IMR-90 (cell line): ENCODE data around the gene UCHL1. TPM values are rescaled to one million over a fixed set of nuclear protein-coding genes. Genes with fewer than 3 reads are reported as not detected.

Source experiments
- ATAC-seq: fragments of 200-7000 bp; cut with Tn5 transposase; 2 replicates; pipeline ENCODE4 v1.9.1; 2020; ENCODE audit warnings: low read depth, mild to moderate bottlenecking, moderate library complexity
- BruUV-seq: library from RNA; stranded (reverse); fragments of 400-500 nt; replicated peaks from 2 replicates; lab custom pipeline; 2021; lab: Mats Ljungman, UMichigan
- CTCF ChIA-PET: fragments of 300-600 bp; formaldehyde crosslinking; extraction: SDS; loops from one replicate; lab custom pipeline; 2021; ENCODE audit warnings: antibody characterized with exemption; lab: Yijun Ruan, JAX
- POLR2A ChIA-PET: fragments of 300-600 bp; sonication (Branson Sonifier 250); formaldehyde crosslinking; loops from one replicate; lab custom pipeline; 2022; ENCODE audit warnings: antibody characterized with exemption; ENCODE audit not compliant: unreplicated experiment; lab: Charles Lee
- DNase-seq: peaks from one replicate; pipeline ENCODE4 v3.0.0; 2013
- H2AFZ ChIP-seq: replicated peaks from 2 replicates; pipeline ENCODE3; 2013; ENCODE audit warnings: low read length, mild to moderate bottlenecking; ENCODE audit not compliant: poor library complexity
- H2AK5ac ChIP-seq: 2 replicates; pipeline ENCODE4 v1.6.1; 2013; ENCODE audit warnings: low read depth, low read length, inconsistent platforms
- H2AK9ac ChIP-seq: replicated peaks from 2 replicates; pipeline ENCODE3; 2013; ENCODE audit warnings: mild to moderate bottlenecking, low read depth, low read length, moderate library complexity; ENCODE audit not compliant: poor library complexity
- H2BK120ac ChIP-seq: 2 replicates; pipeline ENCODE4 v1.6.1; 2013; ENCODE audit warnings: low read depth, low read length, inconsistent platforms
- H2BK15ac ChIP-seq: 3 replicates; pipeline ENCODE4 v1.6.1; 2013; ENCODE audit warnings: low read depth, low read length, inconsistent platforms
- H2BK20ac ChIP-seq: 2 replicates; pipeline ENCODE4 v1.6.1; 2013; ENCODE audit warnings: low read depth, mild to moderate bottlenecking, inconsistent platforms, low read length, moderate library complexity
- H2BK5ac ChIP-seq: 2 replicates; pipeline ENCODE4 v1.6.1; 2013; ENCODE audit warnings: mild to moderate bottlenecking, low read depth, low read length, inconsistent platforms; ENCODE audit not compliant: poor library complexity, severe bottlenecking
- H3K14ac ChIP-seq: replicated peaks from 2 replicates; pipeline ENCODE4 v1.6.1; 2013; ENCODE audit warnings: low read depth, low read length, inconsistent platforms
- H3K18ac ChIP-seq: 2 replicates; pipeline ENCODE4 v1.6.1; 2013; ENCODE audit warnings: low read depth, low read length, control low read depth
- H3K23ac ChIP-seq: 2 replicates; pipeline ENCODE4 v1.6.1; 2013; ENCODE audit warnings: low read depth, low read length, inconsistent platforms
- H3K27ac ChIP-seq: 2 replicates; pipeline ENCODE4 v1.5.1; 2013; ENCODE audit warnings: mild to moderate bottlenecking, control low read depth, low read length; ENCODE audit not compliant: insufficient read depth
- H3K27me3 ChIP-seq: 2 replicates; pipeline ENCODE4 v1.6.1; 2013; ENCODE audit warnings: low read length; ENCODE audit not compliant: control insufficient read depth, insufficient read depth
- H3K36me3 ChIP-seq: 2 replicates; pipeline ENCODE4 v1.6.1; 2013; ENCODE audit warnings: low read length, mixed read lengths; ENCODE audit not compliant: control insufficient read depth, insufficient read depth
- H3K4ac ChIP-seq: 2 replicates; pipeline ENCODE4 v1.6.1; 2013; ENCODE audit warnings: low read depth, low read length, inconsistent platforms
- H3K4me1 ChIP-seq: 2 replicates; pipeline ENCODE4 v1.6.1; 2013; ENCODE audit warnings: low read length, mixed read lengths; ENCODE audit not compliant: control insufficient read depth, insufficient read depth
- H3K4me2 ChIP-seq: 2 replicates; pipeline ENCODE4 v1.6.1; 2013; ENCODE audit warnings: low read depth, mild to moderate bottlenecking, control low read depth, low read length, moderate library complexity
- H3K4me3 ChIP-seq: 2 replicates; pipeline ENCODE4 v1.5.1; 2013; ENCODE audit warnings: low read depth, mild to moderate bottlenecking, control low read depth, low read length, moderate library complexity; ENCODE audit not compliant: insufficient read depth
- H3K56ac ChIP-seq: 2 replicates; pipeline ENCODE4 v1.6.1; 2013; ENCODE audit warnings: low read length, inconsistent platforms; ENCODE audit not compliant: insufficient read depth; ENCODE audit errors: extremely low read depth
- H3K79me1 ChIP-seq, 2 experiments: 2 replicates each; pipeline ENCODE4 v1.6.1; 2013; ENCODE audit warnings: low read length in 2 of 2, inconsistent platforms in 1 of 2, low read depth in 1 of 2
- H3K9ac ChIP-seq: 2 replicates; pipeline ENCODE4 v1.6.1; 2013; ENCODE audit warnings: low read depth, low read length, control low read depth
- H3K9me1 ChIP-seq: 2 replicates; pipeline ENCODE4 v1.6.1; 2013; ENCODE audit warnings: low read length, inconsistent platforms; ENCODE audit not compliant: insufficient read depth
- H3K9me3 ChIP-seq: 2 replicates; pipeline ENCODE4 v1.6.1; 2013; ENCODE audit warnings: low read length; ENCODE audit not compliant: control insufficient read depth, insufficient read depth
- H4K20me1 ChIP-seq: 2 replicates; pipeline ENCODE4 v1.6.1; 2013; ENCODE audit warnings: low read length, inconsistent platforms; ENCODE audit not compliant: insufficient read depth
- H4K5ac ChIP-seq: 2 replicates; pipeline ENCODE4 v1.6.1; 2013; ENCODE audit warnings: mild to moderate bottlenecking, low read depth, low read length, control low read depth
- H4K8ac ChIP-seq, 2 experiments: 2 replicates each; pipeline ENCODE4 v1.6.1; 2013; ENCODE audit warnings: low read depth in 2 of 2, low read length in 2 of 2, control low read depth in 1 of 2, inconsistent platforms in 1 of 2
- H4K91ac ChIP-seq: 2 replicates; pipeline ENCODE4 v1.6.1; 2013; ENCODE audit warnings: low read depth, low read length, inconsistent platforms; ENCODE audit not compliant: insufficient read depth
- BHLHE40 ChIP-seq: fragments of 150-350 bp; IDR thresholded peaks from 2 replicates; pipeline ENCODE4 v1.6.1; 2016; ENCODE audit warnings: mild to moderate bottlenecking, low read depth, low read length
- CEBPB ChIP-seq: IDR thresholded peaks from 2 replicates; pipeline ENCODE4 v1.6.1; 2012; ENCODE audit warnings: low read depth, low read length, improper control_type of control experiment
- CHD1 ChIP-seq: IDR thresholded peaks from 2 replicates; pipeline ENCODE4 v1.6.1; 2012; ENCODE audit warnings: low read depth, low read length, improper control_type of control experiment
- FOS ChIP-seq: fragments of 150-350 bp; IDR thresholded peaks from 2 replicates; pipeline ENCODE4 v1.6.1; 2016; ENCODE audit warnings: low read depth, low read length
- MAFK ChIP-seq: IDR thresholded peaks from 2 replicates; pipeline ENCODE4 v1.6.1; 2012; ENCODE audit warnings: low read depth, low read length, improper control_type of control experiment
- MAZ ChIP-seq: IDR thresholded peaks from 2 replicates; pipeline ENCODE4 v1.6.1; 2012; ENCODE audit warnings: low read depth, mild to moderate bottlenecking, low read length, improper control_type of control experiment, moderate library complexity, borderline replicate concordance
- MXI1 ChIP-seq: IDR thresholded peaks from 2 replicates; pipeline ENCODE4 v1.6.1; 2012; ENCODE audit warnings: low read depth, mild to moderate bottlenecking, low read length, moderate library complexity, borderline replicate concordance
- NFE2L2 ChIP-seq: fragments of 150-350 bp; IDR thresholded peaks from 2 replicates; pipeline ENCODE4 v1.6.1; 2016; ENCODE audit warnings: low read depth, mild to moderate bottlenecking, low read length
- POLR2A ChIP-seq: IDR thresholded peaks from 2 replicates; pipeline ENCODE4 v1.6.1; 2012; ENCODE audit warnings: mild to moderate bottlenecking, low read depth, low read length
- RAD21 ChIP-seq: IDR thresholded peaks from 2 replicates; pipeline ENCODE4 v1.6.1; 2012; ENCODE audit warnings: low read length, improper control_type of control experiment
- RCOR1 ChIP-seq: IDR thresholded peaks from 2 replicates; pipeline ENCODE4 v1.6.1; 2012; ENCODE audit warnings: mild to moderate bottlenecking, low read length, improper control_type of control experiment; ENCODE audit not compliant: insufficient replicate concordance
- RFX5 ChIP-seq: IDR thresholded peaks from 2 replicates; pipeline ENCODE4 v1.8.0; 2012; ENCODE audit warnings: low read depth, mild to moderate bottlenecking, low read length, moderate library complexity
- SMC3 ChIP-seq: fragments of 150-350 bp; IDR thresholded peaks from 2 replicates; pipeline ENCODE4 v1.6.1; 2016; ENCODE audit warnings: low read depth, mild to moderate bottlenecking, antibody characterized with exemption, low read length, moderate library complexity
- WGBS, 2 experiments: methylation state at CpG; one replicate each; pipeline versions ENCODE4 v1.1.5 to v1.1.7; 2013; ENCODE audit warnings: missing lambda C conversion rate in 2 of 2; ENCODE audit not compliant: insufficient read length in 1 of 2; ENCODE audit errors: extremely low coverage in 2 of 2; 5-methylcytosine and 5-hydroxymethylcytosine counted together
- dilution Hi-C: fragments of 300-500 bp; cut with HindIII; formaldehyde crosslinking; loops from one replicate; pipeline ENCODE4 v1.14.3; 2018; ENCODE audit warnings: low sequenced_read_pairs; ENCODE audit not compliant: unreplicated experiment
- in situ Hi-C: fragments of 300-500 bp; cut with MboI; formaldehyde crosslinking; loops from 3 replicates; pipeline ENCODE4 v1.14.3; 2019; ENCODE audit warnings: low sequenced_read_pairs, inconsistent platforms, mixed read lengths
- intact Hi-C: fragments of 100-400 bp; cut with micrococcal nuclease; formaldehyde crosslinking; loops from 2 replicates; pipeline ENCODE4 v1.10.0; 2022
- polyA plus RNA-seq, 3 experiments: library from polyadenylated mRNA; depleted of rRNA; stranded (reverse); fragments of >200 nt; gene quantifications; 2 replicates each; pipeline ENCODE4 v1.2.3, GENCODE V29; 2012; ENCODE audit warnings: low replicate concordance in 1 of 3
- total RNA-seq: library from RNA; depleted of rRNA; stranded (reverse); fragments of >200 nt; gene quantifications from 2 replicates; pipeline ENCODE4 v1.2.3, GENCODE V29; 2012
- TF ChIP-seq, protein P1 (sequence below): fragments of 150-350 bp; IDR thresholded peaks from 2 replicates; pipeline ENCODE4 v1.6.1; 2016; ENCODE audit warnings: low read depth, mild to moderate bottlenecking, low read length, moderate library complexity, borderline replicate concordance
- TF ChIP-seq, protein P2 (sequence below): fragments of 150-350 bp; IDR thresholded peaks from 2 replicates; pipeline ENCODE4 v1.6.1; 2017; ENCODE audit warnings: mild to moderate bottlenecking, antibody characterized with exemption, low read length, low read depth
- TF ChIP-seq, protein P3 (sequence below): conservative IDR thresholded peaks from 2 replicates; pipeline ENCODE4 v1.5.1; 2012; ENCODE audit warnings: mild to moderate bottlenecking, low read depth, low read length, improper control_type of control experiment

UCHL1 gene
- total and polyA plus RNA-seq, 2 of the 4 experiments (the other 2 are of a cell fraction) = 972 to 2,118 TPM

GRCh38 chr4:41287852-41288251 is 31.1 kb downstream of the UCHL1 start:
- Histone ChIP-seq H4K8ac (no peak overlapping the region), H3K23ac (no peak overlapping the region), H3K9me3 (no peaks in the 10 kb centered on the region; the same call in 1 of the 2 replicates), H4K91ac (0 out of 2 replicates have a peak overlapping the region, but pooled peaks have one; percentile 6), H3K9ac (no peak overlapping the region), H2BK15ac (no peak overlapping the region), H2BK20ac (no peak overlapping the region), H3K4me1 (peaks cover 9% of the 10 kb centered on the region), H4K5ac (no peak overlapping the region), H2BK120ac (peak overlapping the region; percentile 21; the same call in 1 of the 2 replicates), H3K56ac (no peak overlapping the region), H2AFZ (no peak overlapping the region), H2AK5ac (peak overlapping the region; percentile 79), H2AK9ac (no peak overlapping the region), H3K14ac (no peak overlapping the region), H2BK5ac (peak overlapping the region; percentile 46), H3K79me1 (no peaks in the 10 kb centered on the region), H3K36me3 (no peaks in the 10 kb centered on the region), H3K18ac (peak overlapping the region; percentile 9; the same call in 1 of the 2 replicates), H3K4ac (no peak overlapping the region; the same call in 1 of the 2 replicates), H4K20me1 (no peaks in the 10 kb centered on the region), H3K27ac (peak overlapping the region; percentile 28), H3K4me3 (no peak overlapping the region), H3K9me1 (0 out of 2 replicates have a peak, but pooled peaks cover 3% of the 10 kb centered on the region), H3K4me2 (no peak overlapping the region), H3K27me3 (no peaks in the 10 kb centered on the region)
- TF ChIP-seq SMC3 = no peak
- TF ChIP-seq RCOR1 = no peak
- TF ChIP-seq, protein P1, sequence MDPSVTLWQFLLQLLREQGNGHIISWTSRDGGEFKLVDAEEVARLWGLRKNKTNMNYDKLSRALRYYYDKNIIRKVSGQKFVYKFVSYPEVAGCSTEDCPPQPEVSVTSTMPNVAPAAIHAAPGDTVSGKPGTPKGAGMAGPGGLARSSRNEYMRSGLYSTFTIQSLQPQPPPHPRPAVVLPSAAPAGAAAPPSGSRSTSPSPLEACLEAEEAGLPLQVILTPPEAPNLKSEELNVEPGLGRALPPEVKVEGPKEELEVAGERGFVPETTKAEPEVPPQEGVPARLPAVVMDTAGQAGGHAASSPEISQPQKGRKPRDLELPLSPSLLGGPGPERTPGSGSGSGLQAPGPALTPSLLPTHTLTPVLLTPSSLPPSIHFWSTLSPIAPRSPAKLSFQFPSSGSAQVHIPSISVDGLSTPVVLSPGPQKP = no peak
- TF ChIP-seq, protein P2, sequence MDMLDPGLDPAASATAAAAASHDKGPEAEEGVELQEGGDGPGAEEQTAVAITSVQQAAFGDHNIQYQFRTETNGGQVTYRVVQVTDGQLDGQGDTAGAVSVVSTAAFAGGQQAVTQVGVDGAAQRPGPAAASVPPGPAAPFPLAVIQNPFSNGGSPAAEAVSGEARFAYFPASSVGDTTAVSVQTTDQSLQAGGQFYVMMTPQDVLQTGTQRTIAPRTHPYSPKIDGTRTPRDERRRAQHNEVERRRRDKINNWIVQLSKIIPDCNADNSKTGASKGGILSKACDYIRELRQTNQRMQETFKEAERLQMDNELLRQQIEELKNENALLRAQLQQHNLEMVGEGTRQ = no peak
- no peak for TF ChIP-seq FOS
- TF ChIP-seq RAD21 = no peak
- TF ChIP-seq MAZ = no peak
- no peak for TF ChIP-seq CEBPB
- no peak for TF ChIP-seq MAFK
- no peak for TF ChIP-seq POLR2A
- TF ChIP-seq, protein P3, sequence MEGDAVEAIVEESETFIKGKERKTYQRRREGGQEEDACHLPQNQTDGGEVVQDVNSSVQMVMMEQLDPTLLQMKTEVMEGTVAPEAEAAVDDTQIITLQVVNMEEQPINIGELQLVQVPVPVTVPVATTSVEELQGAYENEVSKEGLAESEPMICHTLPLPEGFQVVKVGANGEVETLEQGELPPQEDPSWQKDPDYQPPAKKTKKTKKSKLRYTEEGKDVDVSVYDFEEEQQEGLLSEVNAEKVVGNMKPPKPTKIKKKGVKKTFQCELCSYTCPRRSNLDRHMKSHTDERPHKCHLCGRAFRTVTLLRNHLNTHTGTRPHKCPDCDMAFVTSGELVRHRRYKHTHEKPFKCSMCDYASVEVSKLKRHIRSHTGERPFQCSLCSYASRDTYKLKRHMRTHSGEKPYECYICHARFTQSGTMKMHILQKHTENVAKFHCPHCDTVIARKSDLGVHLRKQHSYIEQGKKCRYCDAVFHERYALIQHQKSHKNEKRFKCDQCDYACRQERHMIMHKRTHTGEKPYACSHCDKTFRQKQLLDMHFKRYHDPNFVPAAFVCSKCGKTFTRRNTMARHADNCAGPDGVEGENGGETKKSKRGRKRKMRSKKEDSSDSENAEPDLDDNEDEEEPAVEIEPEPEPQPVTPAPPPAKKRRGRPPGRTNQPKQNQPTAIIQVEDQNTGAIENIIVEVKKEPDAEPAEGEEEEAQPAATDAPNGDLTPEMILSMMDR = no peak
- no peak for TF ChIP-seq NFE2L2
- TF ChIP-seq CHD1 = no peak
- TF ChIP-seq BHLHE40 = no peak
- no peak for TF ChIP-seq MXI1
- no peak for TF ChIP-seq RFX5
- BruUV-seq = no TSS peak
- DNase-seq = no peak
- ChIA-PET POLR2A (no interaction called here), CTCF (interaction anchor here (0.7 kb wide), 2 partner anchors 374 to 493 kb away, joined by 3 read pairs; no protein-coding TSS in a partner anchor)
- dilution Hi-C loops (no loop called here), intact Hi-C loops (no loop called here), in situ Hi-C loops (loop anchor here (10.0 kb wide), 1 partner anchor 597 kb away; no protein-coding TSS in a partner anchor)
- no peak for ATAC-seq
- WGBS, 2 experiments = 94% methylated on average over 3 of the region's 10 CpGs; no CpG with 5 or more reads in 1 of the 2 experiments
